HepG2 (cell line): ENCODE measurements around the gene PLK3. TPM values are rescaled to one million over a fixed set of nuclear protein-coding genes. Genes with fewer than 3 reads are reported as not detected.

Source experiments
- ETS1 ChIP-seq: sonication (generic); formaldehyde crosslinking; IDR thresholded peaks from 2 replicates; pipeline ENCODE4 v1.4.0; 2020; ENCODE audit warnings: missing genetic modification reagents
- GLI4 ChIP-seq: sonication (generic); formaldehyde crosslinking; IDR thresholded peaks from 2 replicates; pipeline ENCODE4 v1.5.1; 2020; ENCODE audit warnings: missing genetic modification reagents, mild to moderate bottlenecking, moderate library complexity, borderline replicate concordance
- HNRNPL ChIP-seq: fragments of 200-400 bp; formaldehyde crosslinking; IDR thresholded peaks from 2 replicates; pipeline ENCODE4 v1.6.1; 2017; ENCODE audit warnings: mild to moderate bottlenecking, low read depth, low read length
- NFKB2 ChIP-seq: sonication (generic); formaldehyde crosslinking; IDR thresholded peaks from 2 replicates; pipeline ENCODE4 v1.4.0; 2020; ENCODE audit warnings: missing genetic modification reagents, borderline replicate concordance
- SATB2 ChIP-seq: sonication (generic); formaldehyde crosslinking; IDR thresholded peaks from 2 replicates; pipeline ENCODE4 v1.5.0; 2020; ENCODE audit warnings: missing genetic modification reagents
- SP2 ChIP-seq: sonication (generic); formaldehyde crosslinking; IDR thresholded peaks from 2 replicates; pipeline ENCODE4 v1.5.1; 2020; ENCODE audit warnings: mild to moderate bottlenecking, missing genetic modification reagents
- TBX2 ChIP-seq: sonication (generic); formaldehyde crosslinking; IDR thresholded peaks from 2 replicates; pipeline ENCODE4 v1.5.0; 2020; ENCODE audit warnings: missing genetic modification reagents, mild to moderate bottlenecking, borderline replicate concordance
- TFAP4 ChIP-seq: sonication (generic); IDR thresholded peaks from 2 replicates; pipeline ENCODE4 v1.6.1; 2016; ENCODE audit warnings: low read depth, borderline replicate concordance
- ZBTB4 ChIP-seq: sonication (generic); formaldehyde crosslinking; IDR thresholded peaks from 2 replicates; pipeline ENCODE4 v1.4.0; 2020; ENCODE audit warnings: missing genetic modification reagents, mild to moderate bottlenecking, borderline replicate concordance
- ZNF224 ChIP-seq: sonication (generic); formaldehyde crosslinking; IDR thresholded peaks from 2 replicates; pipeline ENCODE4 v1.5.0; 2020; ENCODE audit warnings: mild to moderate bottlenecking, missing genetic modification reagents
- ZNF230 ChIP-seq: sonication (generic); formaldehyde crosslinking; IDR thresholded peaks from 2 replicates; pipeline ENCODE4 v1.4.0; 2020; ENCODE audit warnings: mild to moderate bottlenecking, missing genetic modification reagents
- ZNF558 ChIP-seq: sonication (generic); formaldehyde crosslinking; IDR thresholded peaks from 2 replicates; pipeline ENCODE4 v1.9.0; 2022; ENCODE audit warnings: mild to moderate bottlenecking, missing genetic modification reagents, borderline replicate concordance
- ZNF773 ChIP-seq: sonication (generic); formaldehyde crosslinking; IDR thresholded peaks from 2 replicates; pipeline ENCODE4 v1.4.0; 2020; ENCODE audit warnings: missing genetic modification reagents, borderline replicate concordance
- polyA plus RNA-seq, 8 experiments: library from polyadenylated mRNA; depleted of rRNA in 3 of 8; stranded (reverse) in 7 of 8; unstranded in 1 of 8; fragments of >200 nt; fragmentation: Illumina TruSeq in 4 of 8; extraction: Trizol in 4 of 8; gene quantifications; 2 replicates each; pipeline versions ENCODE4 v1.2.1 to v1.2.3, GENCODE V29; 2011 to 2016; ENCODE audit warnings: low read depth in 4 of 8, missing spikeins in 1 of 8, mixed read lengths in 1 of 8; ENCODE audit not compliant: insufficient read depth in 1 of 8
- total RNA-seq, 5 experiments: library from RNA; depleted of rRNA; stranded (reverse); fragments of >200 nt; fragmentation: Illumina TruSeq; extraction: Trizol; gene quantifications; 2 replicates each; pipeline ENCODE4 v1.2.3, GENCODE V29; 2016; ENCODE audit warnings: low read depth in 1 of 5
- TF ChIP-seq, protein P1 (sequence below): sonication (generic); formaldehyde crosslinking; IDR thresholded peaks from 2 replicates; pipeline ENCODE4 v1.4.0; 2020; ENCODE audit warnings: mild to moderate bottlenecking, missing genetic modification reagents

PLK3 gene
- total and polyA plus RNA-seq, 2 of the 13 experiments (the other 11 are each of a cell fraction or from before 2014, with no cell fraction given): 9.8 to 16.9 TPM

GRCh38 chr1:44775930-44776729 is 24.0 kb upstream of the PLK3 start (continued):
- 0 out of 2 replicates have a peak, but pooled peaks have one; percentile 35 for TF ChIP-seq HNRNPL
- no peak for TF ChIP-seq SATB2
- TF ChIP-seq ZBTB4 (CRISPR knock-in tag): no peak
- TF ChIP-seq, protein P1, sequence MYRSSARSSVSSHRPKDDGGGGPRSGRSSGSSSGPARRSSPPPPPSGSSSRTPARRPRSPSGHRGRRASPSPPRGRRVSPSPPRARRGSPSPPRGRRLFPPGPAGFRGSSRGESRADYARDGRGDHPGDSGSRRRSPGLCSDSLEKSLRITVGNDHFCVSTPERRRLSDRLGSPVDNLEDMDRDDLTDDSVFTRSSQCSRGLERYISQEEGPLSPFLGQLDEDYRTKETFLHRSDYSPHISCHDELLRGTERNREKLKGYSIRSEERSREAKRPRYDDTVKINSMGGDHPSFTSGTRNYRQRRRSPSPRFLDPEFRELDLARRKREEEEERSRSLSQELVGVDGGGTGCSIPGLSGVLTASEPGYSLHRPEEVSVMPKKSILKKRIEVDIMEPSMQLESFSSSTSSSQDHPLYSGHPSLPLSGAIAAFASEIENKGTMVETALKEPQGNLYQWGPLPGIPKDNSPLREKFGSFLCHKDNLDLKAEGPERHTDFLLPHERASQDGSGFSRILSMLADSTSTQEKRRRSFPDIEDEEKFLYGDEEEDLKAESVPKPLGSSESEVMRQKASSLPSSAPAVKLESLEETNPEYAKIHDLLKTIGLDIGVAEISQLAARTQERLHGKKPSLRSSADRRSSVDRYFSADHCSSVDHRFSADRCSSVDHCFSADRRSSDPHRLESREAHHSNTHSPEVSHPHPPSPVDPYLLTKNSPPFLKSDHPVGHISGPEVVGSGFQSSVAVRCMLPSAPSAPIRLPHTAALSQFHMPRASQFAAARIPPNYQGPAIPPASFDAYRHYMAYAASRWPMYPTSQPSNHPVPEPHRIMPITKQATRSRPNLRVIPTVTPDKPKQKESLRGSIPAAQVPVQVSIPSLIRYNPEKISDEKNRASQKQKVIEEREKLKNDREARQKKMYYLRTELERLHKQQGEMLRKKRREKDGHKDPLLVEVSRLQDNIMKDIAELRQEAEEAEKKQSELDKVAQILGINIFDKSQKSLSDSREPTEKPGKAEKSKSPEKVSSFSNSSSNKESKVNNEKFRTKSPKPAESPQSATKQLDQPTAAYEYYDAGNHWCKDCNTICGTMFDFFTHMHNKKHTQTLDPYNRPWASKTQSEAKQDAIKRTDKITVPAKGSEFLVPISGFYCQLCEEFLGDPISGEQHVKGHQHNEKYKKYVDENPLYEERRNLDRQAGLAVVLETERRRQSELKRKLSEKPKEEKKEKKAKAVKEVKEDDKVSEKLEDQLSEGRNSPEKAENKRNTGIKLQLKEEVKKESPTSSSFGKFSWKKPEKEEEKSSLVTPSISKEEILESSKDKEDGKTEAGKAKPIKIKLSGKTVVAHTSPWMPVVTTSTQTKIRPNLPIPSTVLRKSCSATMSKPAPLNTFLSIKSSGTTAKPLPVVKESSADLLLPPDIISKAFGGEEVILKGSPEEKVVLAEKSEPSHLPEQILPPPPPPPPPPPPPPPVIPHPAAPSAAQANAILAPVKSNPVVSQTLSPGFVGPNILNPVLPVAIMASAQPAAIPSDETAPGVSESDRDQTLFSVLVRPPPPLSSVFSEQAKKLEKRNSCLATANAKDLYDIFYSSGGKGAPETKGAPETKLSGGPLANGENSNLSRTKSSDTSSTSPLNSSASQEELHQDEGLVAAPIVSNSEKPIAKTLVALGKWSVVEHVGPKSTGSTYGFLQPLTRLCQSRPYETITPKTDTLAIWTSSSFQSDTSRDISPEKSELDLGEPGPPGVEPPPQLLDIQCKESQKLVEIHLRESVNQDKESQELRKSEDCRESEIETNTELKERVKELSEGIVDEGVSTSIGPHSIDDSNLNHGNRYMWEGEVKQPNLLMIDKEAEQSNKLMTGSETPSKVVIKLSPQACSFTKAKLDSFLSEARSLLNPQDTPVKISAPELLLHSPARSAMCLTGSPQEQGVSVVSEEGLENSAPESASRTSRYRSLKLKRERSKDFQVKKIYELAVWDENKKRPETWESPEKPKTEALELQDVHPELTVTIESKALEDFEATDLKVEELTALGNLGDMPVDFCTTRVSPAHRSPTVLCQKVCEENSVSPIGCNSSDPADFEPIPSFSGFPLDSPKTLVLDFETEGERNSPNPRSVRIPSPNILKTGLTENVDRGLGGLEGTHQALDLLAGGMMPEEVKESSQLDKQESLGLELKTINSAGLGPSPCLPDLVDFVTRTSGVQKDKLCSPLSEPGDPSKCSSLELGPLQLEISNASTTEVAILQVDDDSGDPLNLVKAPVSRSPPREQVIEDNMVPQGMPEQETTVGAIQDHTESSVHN (CRISPR knock-in tag): 0 out of 2 replicates have a peak, but pooled peaks have one; percentile 2
- TF ChIP-seq TBX2 (CRISPR knock-in tag): 0 out of 2 replicates have a peak, but pooled peaks have one; percentile 9
- no peak for TF ChIP-seq ZNF224 (CRISPR knock-in tag)
- TF ChIP-seq ZNF773 (CRISPR knock-in tag): peak; percentile 54; the same call in 1 of the 2 replicates
- TF ChIP-seq TFAP4: no peak
- 0 out of 2 replicates have a peak, but pooled peaks have one; percentile 7 for TF ChIP-seq ETS1 (CRISPR knock-in tag)
- 0 out of 2 replicates have a peak, but pooled peaks have one; percentile 26 for TF ChIP-seq GLI4
- 0 out of 2 replicates have a peak, but pooled peaks have one; percentile 58 for TF ChIP-seq ZNF558 (CRISPR knock-in tag)
- TF ChIP-seq NFKB2 (CRISPR knock-in tag): no peak
- no peak; the same call in 1 of the 2 replicates for TF ChIP-seq SP2
- TF ChIP-seq ZNF230 (CRISPR knock-in tag): peak; percentile 46; the same call in 1 of the 2 replicates
